H9 (cell line): ENCODE measurements around the gene IFI27L1. TPM values are rescaled to one million over a fixed set of nuclear protein-coding genes. Genes with fewer than 3 reads are reported as not detected.

ENCODE experiments used
- DNase-seq: peaks from one replicate; pipeline ENCODE4 v3.0.0-alpha.2; 2017
- H2AFZ ChIP-seq: one replicate; pipeline ENCODE4 v1.6.1; 2013; ENCODE audit warnings: mild to moderate bottlenecking, low read length, control low read depth, moderate library complexity
- H2AK5ac ChIP-seq: 2 replicates; pipeline ENCODE4 v1.6.1; 2013; ENCODE audit warnings: low read length, control low read depth, mixed read lengths; ENCODE audit not compliant: insufficient read length
- H2BK120ac ChIP-seq: one replicate; pipeline ENCODE4 v1.6.1; 2013; ENCODE audit warnings: low read depth, mild to moderate bottlenecking, low read length, control low read depth, inconsistent platforms; ENCODE audit not compliant: poor library complexity, severe bottlenecking
- H2BK12ac ChIP-seq: 2 replicates; pipeline ENCODE4 v1.6.1; 2013; ENCODE audit warnings: low read length, control low read depth, mixed read lengths, low read depth; ENCODE audit not compliant: insufficient read length
- H2BK15ac ChIP-seq: 2 replicates; pipeline ENCODE4 v1.6.1; 2013; ENCODE audit warnings: low read depth, low read length, control low read depth
- H2BK20ac ChIP-seq: one replicate; pipeline ENCODE4 v1.6.1; 2013; ENCODE audit warnings: low read depth, mild to moderate bottlenecking, low read length, control low read depth, inconsistent platforms; ENCODE audit not compliant: poor library complexity, severe bottlenecking
- H2BK5ac ChIP-seq: 2 replicates; pipeline ENCODE4 v1.6.1; 2013; ENCODE audit warnings: low read length, control low read depth, mixed read lengths; ENCODE audit not compliant: insufficient read length
- H3K14ac ChIP-seq: 2 replicates; pipeline ENCODE4 v1.6.1; 2013; ENCODE audit warnings: low read length, control low read depth; ENCODE audit not compliant: insufficient read depth
- H3K18ac ChIP-seq: 2 replicates; pipeline ENCODE4 v1.6.1; 2013; ENCODE audit warnings: low read depth, mild to moderate bottlenecking, mixed read lengths, low read length, control low read depth; ENCODE audit not compliant: insufficient read length
- H3K23ac ChIP-seq: 2 replicates; pipeline ENCODE4 v1.6.1; 2013; ENCODE audit warnings: low read length, control low read depth, mixed read lengths, low read depth; ENCODE audit not compliant: insufficient read length
- H3K23me2 ChIP-seq: 2 replicates; pipeline ENCODE4 v1.6.1; 2013; ENCODE audit warnings: low read depth, mild to moderate bottlenecking, mixed read lengths, low read length, control low read depth; ENCODE audit not compliant: insufficient read length, poor library complexity, severe bottlenecking
- H3K27ac ChIP-seq: 2 replicates; pipeline ENCODE4 v1.5.1; 2013; ENCODE audit warnings: low read length, control low read depth, mixed read lengths, low read depth; ENCODE audit not compliant: insufficient read length
- H3K27me3 ChIP-seq: 2 replicates; pipeline ENCODE4 v1.6.1; 2013; ENCODE audit warnings: low read length, control low read depth, inconsistent platforms; ENCODE audit not compliant: insufficient read depth
- H3K4ac ChIP-seq: 2 replicates; pipeline ENCODE4 v1.6.1; 2013; ENCODE audit warnings: low read depth, mild to moderate bottlenecking, control low read depth, inconsistent platforms, low read length, moderate library complexity
- H3K4me1 ChIP-seq: 2 replicates; pipeline ENCODE4 v1.6.1; 2013; ENCODE audit warnings: low read length, control low read depth, inconsistent platforms; ENCODE audit not compliant: insufficient read depth
- H3K4me2 ChIP-seq: 2 replicates; pipeline ENCODE4 v1.6.1; 2013; ENCODE audit warnings: low read length, control low read depth, mixed read lengths; ENCODE audit not compliant: insufficient read length, insufficient read depth
- H3K56ac ChIP-seq: 2 replicates; pipeline ENCODE4 v1.6.1; 2013; ENCODE audit warnings: low read depth, mild to moderate bottlenecking, mixed read lengths, low read length, control low read depth; ENCODE audit not compliant: insufficient read length
- H3K79me1 ChIP-seq: 2 replicates; pipeline ENCODE4 v1.6.1; 2013; ENCODE audit warnings: low read depth, mild to moderate bottlenecking, moderate library complexity, low read length, control low read depth, inconsistent platforms; ENCODE audit not compliant: insufficient read depth, poor library complexity, severe bottlenecking
- H3K79me2 ChIP-seq: 2 replicates; pipeline ENCODE4 v1.6.1; 2013; ENCODE audit warnings: low read length, control low read depth, inconsistent platforms; ENCODE audit not compliant: insufficient read depth
- H3K9ac ChIP-seq: 2 replicates; pipeline ENCODE4 v1.6.1; 2013; ENCODE audit warnings: low read length, control low read depth, mixed read lengths; ENCODE audit not compliant: insufficient read length; ENCODE audit errors: extremely low read depth
- H3K9me3 ChIP-seq: one replicate; pipeline ENCODE4 v1.6.1; 2013; ENCODE audit warnings: low read depth, low read length, inconsistent platforms; ENCODE audit not compliant: control insufficient read depth
- H3T11ph ChIP-seq: one replicate; pipeline ENCODE4 v1.6.1; 2013; ENCODE audit warnings: mild to moderate bottlenecking, low read length, control low read depth, inconsistent platforms
- H4K20me1 ChIP-seq: one replicate; pipeline ENCODE4 v1.6.1; 2013; ENCODE audit not compliant: control insufficient read depth, insufficient read length, insufficient read depth
- H4K5ac ChIP-seq: 2 replicates; pipeline ENCODE4 v1.6.1; 2013; ENCODE audit warnings: low read depth, mild to moderate bottlenecking, mixed read lengths, low read length, control low read depth; ENCODE audit not compliant: insufficient read length
- H4K8ac ChIP-seq: replicated peaks from 2 replicates; pipeline ENCODE4 v1.6.1; 2013; ENCODE audit warnings: low read length, control low read depth, mixed read lengths, low read depth; ENCODE audit not compliant: insufficient read length
- H4K91ac ChIP-seq: 2 replicates; pipeline ENCODE4 v1.6.1; 2013; ENCODE audit warnings: low read depth, mild to moderate bottlenecking, moderate library complexity, mixed read lengths, low read length, control low read depth; ENCODE audit not compliant: insufficient read length
- H3K27ac Mint-ChIP-seq, 3 experiments: 2 replicates in 2 of 3; 3 replicates in 1 of 3; pipeline ENCODE4 v1.8.0; 2020 to 2021; ENCODE audit warnings: mixed read lengths in 3 of 3, mild to moderate bottlenecking in 1 of 3, moderate library complexity in 1 of 3
- H3K27me3 Mint-ChIP-seq: 2 replicates; pipeline ENCODE4 v1.8.0; 2021; ENCODE audit warnings: low read depth, mild to moderate bottlenecking, moderate library complexity, mixed read lengths
- H3K36me3 Mint-ChIP-seq, 3 experiments: 2 replicates in 2 of 3; 3 replicates in 1 of 3; pipeline ENCODE4 v1.8.0; 2020 to 2021; ENCODE audit warnings: low read depth in 3 of 3, mixed read lengths in 3 of 3; ENCODE audit not compliant: insufficient read depth in 1 of 3
- H3K4me1 Mint-ChIP-seq, 2 experiments: 2 replicates each; pipeline ENCODE4 v1.8.0; 2020; ENCODE audit warnings: mixed read lengths in 2 of 2
- H3K4me3 Mint-ChIP-seq, 2 experiments: 2 replicates in 1 of 2; 3 replicates in 1 of 2; pipeline ENCODE4 v1.8.0; 2020 to 2021; ENCODE audit warnings: mild to moderate bottlenecking in 2 of 2, mixed read lengths in 2 of 2, moderate library complexity in 1 of 2
- H3K9me3 Mint-ChIP-seq, 2 experiments: 2 replicates in 1 of 2; 3 replicates in 1 of 2; pipeline ENCODE4 v1.8.0; 2020; ENCODE audit warnings: mild to moderate bottlenecking in 2 of 2, mixed read lengths in 2 of 2, moderate library complexity in 1 of 2
- CTCF ChIP-seq: fragments of 200-600 bp; sonication (generic); conservative IDR thresholded peaks from 3 replicates; pipeline ENCODE4 v1.8.0; 2021; ENCODE audit warnings: antibody characterized with exemption, mild to moderate bottlenecking
- WGBS: extraction: QIAGEN DNeasy Blood & Tissue Kit; methylation state at CpG from one replicate; pipeline ENCODE4 v1.1.7; 2013; ENCODE audit warnings: missing lambda C conversion rate, low lambda C conversion rate, mixed read lengths; ENCODE audit not compliant: insufficient read length; ENCODE audit errors: extremely low coverage; 5-methylcytosine and 5-hydroxymethylcytosine counted together
- total RNA-seq: library from RNA; stranded (reverse); gene quantifications from 2 replicates; pipeline ENCODE4 v1.2.1, GENCODE V29; 2021

The IFI27L1 gene
- total RNA-seq, 1 experiment from 2014 or later, result 27.4 TPM

GRCh38 chr14:94102768-94103482 lies 21.8 kb downstream of the IFI27L1 start:
- H3K36me3 Mint-ChIP-seq, result no peaks in the 10 kb centered on the region

More at GRCh38 chr14:94102768-94103482, 21.8 kb downstream of the IFI27L1 start:
- H2BK12ac ChIP-seq, result no peak overlapping the region
- no peak overlapping the region for H3K56ac ChIP-seq
- H3K27me3 ChIP-seq, result no peaks in the 10 kb centered on the region
- H3K4me1 ChIP-seq, result no peaks in the 10 kb centered on the region
- H2BK120ac ChIP-seq, result no peak overlapping the region
- no peak overlapping the region for H4K8ac ChIP-seq
- H3K23me2 ChIP-seq, result no peaks in the 10 kb centered on the region
- no peak overlapping the region for H3K4me3 Mint-ChIP-seq
- H3K14ac ChIP-seq, result no peak overlapping the region
- H3T11ph ChIP-seq, result no peak overlapping the region
- H3K9me3 ChIP-seq, result no peaks in the 10 kb centered on the region
- H3K4me2 ChIP-seq, result no peak overlapping the region
- H2BK5ac ChIP-seq, result peak overlapping the region; percentile 35
- H4K20me1 ChIP-seq, result no peaks in the 10 kb centered on the region
- no peak overlapping the region for H2BK20ac ChIP-seq
- TF ChIP-seq CTCF, result no peak
- DNase-seq, result no peak
- no peaks in the 10 kb centered on the region for H3K79me2 ChIP-seq
- no peaks in the 10 kb centered on the region for H3K79me1 ChIP-seq
- WGBS, result no CpG with 5 or more reads among the region's 8 CpGs
- no peak overlapping the region for H4K5ac ChIP-seq
- no peak overlapping the region for H3K18ac ChIP-seq
- H3K23ac ChIP-seq, result no peak overlapping the region
- H2AK5ac ChIP-seq, result no peak overlapping the region
- H4K91ac ChIP-seq, result no peak overlapping the region
- no peak overlapping the region for H2BK15ac ChIP-seq
- H3K27ac ChIP-seq, result no peak overlapping the region
- H3K9me3 Mint-ChIP-seq, result no peaks in the 10 kb centered on the region; a peak in 1 of 5 replicates
- H3K4me1 Mint-ChIP-seq, result peaks cover 0 to 5% of the 10 kb centered on the region in 2 experiments; a peak in 1 of 4 replicates
- H3K27me3 Mint-ChIP-seq, result no peaks in the 10 kb centered on the region
- H3K9ac ChIP-seq, result no peak overlapping the region
- no peak overlapping the region for H3K4ac ChIP-seq
- no peak overlapping the region for H2AFZ ChIP-seq
- peak overlapping the region in 1 of 3 experiments; percentile 83; a peak in 1 of 7 replicates for H3K27ac Mint-ChIP-seq
